ENCODE data around the gene GMPR2. TPM values are rescaled to one million over a fixed set of nuclear protein-coding genes. Genes with fewer than 3 reads are reported as not detected.

GMPR2 gene
- total and polyA plus RNA-seq, 11 donors, result 23.9 to 55.9 (median 31.5) TPM

- intact Hi-C loops (cut with DNase I), result no loop called here
- ATAC-seq (no peak), DNase-seq (no peak)
- no peaks in the 10 kb centered on the region for H3K27me3 ChIP-seq
- 88 to 96% (median 95%) methylated on average over 15 of the region's 15 CpGs for WGBS, 4 donors
- no peak overlapping the region for H3K27ac ChIP-seq
- H3K4me3 ChIP-seq, result no peak overlapping the region
- peaks cover 0 to 33% (median 23%) of the 10 kb centered on the region in 9 donors for H3K36me3 ChIP-seq
- H3K4me1 ChIP-seq, result peaks cover 2 to 49% (median 32%) of the 10 kb centered on the region in 12 donors
- H3K9me3 ChIP-seq, result no peaks in the 10 kb centered on the region
- no peak for TF ChIP-seq CTCF (IDR thresholded peaks at IDR 0.05)
- no peak for TF ChIP-seq POLR2A (IDR thresholded peaks at IDR 0.05)
Measured at GRCh38 chr14:24192933-24193332, 39.8 kb upstream of the GMPR2 start.

- Histone ChIP-seq H3K4me1 (peaks cover 2 to 49% (median 24%) of the 10 kb centered on the region in 12 donors), H3K27me3 (no peaks in the 10 kb centered on the region), H3K9me3 (no peaks in the 10 kb centered on the region), H3K4me3 (peak overlapping the region in 11 of 12 donors; percentile 67 to 99 (median 91)), H3K27ac (peak overlapping the region in 9 of 12 donors; percentile 95 to 100 (median 98)), H3K36me3 (peaks cover 0 to 38% (median 23%) of the 10 kb centered on the region in 9 donors)
- WGBS, 4 donors, result 79 to 85% (median 81%) methylated on average over 7 of the region's 7 CpGs
- TF ChIP-seq CTCF (IDR thresholded peaks at IDR 0.05) (no peak), POLR2A (IDR thresholded peaks at IDR 0.05) (no peak)
- intact Hi-C loops (cut with DNase I), result loop anchor here in 1 of 10 donors (2.0 kb wide), 1 partner anchor 38 kb away; the partner anchor contains the start of genes GMPR2 and NEDD8
- DNase-seq (no peak), ATAC-seq (no peak)
Measured at GRCh38 chr14:24194186-24194872, 38.4 kb upstream of the GMPR2 start.

DNA sequence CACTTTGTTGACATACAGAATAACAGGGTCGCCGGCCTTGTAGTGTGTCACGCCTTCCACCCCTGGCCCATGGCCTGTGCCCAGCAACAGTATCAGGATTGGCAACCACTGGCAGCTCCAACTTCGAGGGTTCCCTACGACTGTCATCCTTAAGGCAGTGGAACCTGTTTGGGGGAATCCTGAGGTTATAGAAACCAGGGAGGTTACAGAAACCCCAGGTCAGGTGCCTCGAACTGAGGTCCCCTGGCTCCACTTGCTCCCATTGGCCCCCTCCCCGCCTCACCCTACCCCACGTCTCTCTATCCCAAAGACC is 37.9 kb upstream of the GMPR2 start:
- Histone ChIP-seq H3K27ac (peak overlapping the region; percentile 95 to 100 (median 98)), H3K9me3 (no peaks in the 10 kb centered on the region), H3K4me3 (peak overlapping the region; percentile 67 to 99 (median 92)), H3K4me1 (peaks cover 2 to 51% (median 24%) of the 10 kb centered on the region in 12 donors), H3K27me3 (no peaks in the 10 kb centered on the region), H3K36me3 (peaks cover 0 to 40% (median 26%) of the 10 kb centered on the region in 9 donors)
- TF ChIP-seq POLR2A (IDR thresholded peaks at IDR 0.05) (no peak), CTCF (IDR thresholded peaks at IDR 0.05) (no peak)
- intact Hi-C loops (cut with DNase I), result loop anchor here in 1 of 10 donors (2.0 kb wide), 1 partner anchor 38 kb away; the partner anchor contains the start of genes GMPR2 and NEDD8
- peak in 1 of 4 donors; percentile 4 for ATAC-seq
- WGBS, 4 donors, result 36 to 53% (median 49%) methylated on average over 6 to 8 of the region's 8 CpGs
- DNase-seq, result no peak
